ENCODE data around the gene NTSR1.

Gene NTSR1

DNA sequence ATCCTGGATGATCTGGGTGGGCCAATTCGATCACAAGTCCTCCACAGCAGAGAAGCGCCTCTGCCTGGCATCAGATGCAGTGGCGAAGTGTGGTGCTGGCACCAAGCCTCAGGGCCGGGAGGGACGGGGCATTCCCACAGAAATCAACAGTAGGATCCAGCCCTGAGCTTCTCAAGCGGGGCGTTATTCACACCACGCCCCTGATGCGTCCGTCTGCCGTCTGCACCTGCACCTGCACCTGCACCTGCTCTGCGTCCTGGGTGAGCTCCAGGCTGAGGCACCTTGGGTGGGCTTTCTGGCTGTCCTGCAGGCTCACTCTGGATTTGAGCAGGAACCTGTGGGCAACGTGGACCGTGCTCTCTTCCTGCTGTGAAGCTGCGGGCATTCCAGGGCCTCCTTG lies 13.8 kb upstream of the NTSR1 start:
- Histone ChIP-seq H3K36me3 (ENCODE audit: control insufficient read depth, low read length) (no peaks in the 10 kb centered on the region), H3K4me3 (ENCODE audit: low read length) (no peak overlapping the region), H3K27me3 (ENCODE audit: control insufficient read depth, low read length) (no peaks in the 10 kb centered on the region)

DNA sequence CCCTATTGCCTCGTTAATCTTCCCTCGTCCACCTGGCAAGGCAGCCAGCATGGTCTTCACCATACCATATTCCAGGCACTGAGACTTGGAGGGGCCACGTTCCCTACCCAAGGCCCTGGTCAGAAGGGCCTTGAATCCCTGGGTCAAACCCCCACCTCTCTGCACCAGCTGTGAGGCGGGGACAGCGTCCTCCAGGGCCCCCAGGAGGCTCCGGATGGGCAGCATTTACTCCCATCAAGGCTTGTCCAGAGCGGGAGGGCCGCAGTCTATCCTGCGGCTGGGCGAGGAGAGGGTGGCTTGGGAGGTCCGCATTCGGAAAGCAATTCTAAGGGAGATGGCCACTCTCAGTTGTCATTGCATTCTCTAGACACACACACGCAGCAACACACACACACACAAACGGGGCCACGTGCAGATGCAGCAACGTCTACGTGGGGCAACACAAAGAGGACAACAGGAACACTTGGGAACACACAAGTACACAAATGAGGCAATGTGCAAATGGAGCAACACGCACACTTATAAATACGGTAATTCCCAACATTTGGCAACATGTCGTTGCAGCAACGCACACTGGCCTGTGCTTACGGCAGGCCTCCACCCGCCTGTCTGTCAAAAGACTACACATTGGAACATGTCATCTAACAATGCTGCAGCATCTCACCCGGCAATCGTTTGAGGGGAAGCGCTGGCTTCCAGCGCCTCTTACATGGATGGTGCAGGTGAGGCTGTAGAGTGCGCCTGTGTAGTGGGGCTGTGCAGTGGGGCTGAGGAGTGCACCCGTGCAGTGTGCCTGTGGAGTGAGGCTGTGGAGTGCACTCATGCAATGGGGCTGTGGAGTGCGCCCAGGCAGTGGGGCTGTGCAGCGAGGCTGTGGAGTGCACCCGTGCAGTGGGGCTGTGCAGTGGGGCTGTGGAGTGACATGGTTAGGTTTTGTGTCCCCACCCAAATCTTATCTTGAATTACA lies 12.9 kb upstream of the NTSR1 start:
- no peaks in the 10 kb centered on the region for H3K9me2 ChIP-seq (replicated peaks; ENCODE audit: control insufficient read depth, low read length)
- no peak overlapping the region for H3K27ac ChIP-seq (ENCODE audit: low read depth, low read length)
- no peaks in the 10 kb centered on the region for H4K20me1 ChIP-seq (ENCODE audit: control insufficient read depth, insufficient read depth, low read depth, low read length)
- H3K4me2 ChIP-seq (ENCODE audit: low read length) = no peak overlapping the region
- TF ChIP-seq, protein P1, sequence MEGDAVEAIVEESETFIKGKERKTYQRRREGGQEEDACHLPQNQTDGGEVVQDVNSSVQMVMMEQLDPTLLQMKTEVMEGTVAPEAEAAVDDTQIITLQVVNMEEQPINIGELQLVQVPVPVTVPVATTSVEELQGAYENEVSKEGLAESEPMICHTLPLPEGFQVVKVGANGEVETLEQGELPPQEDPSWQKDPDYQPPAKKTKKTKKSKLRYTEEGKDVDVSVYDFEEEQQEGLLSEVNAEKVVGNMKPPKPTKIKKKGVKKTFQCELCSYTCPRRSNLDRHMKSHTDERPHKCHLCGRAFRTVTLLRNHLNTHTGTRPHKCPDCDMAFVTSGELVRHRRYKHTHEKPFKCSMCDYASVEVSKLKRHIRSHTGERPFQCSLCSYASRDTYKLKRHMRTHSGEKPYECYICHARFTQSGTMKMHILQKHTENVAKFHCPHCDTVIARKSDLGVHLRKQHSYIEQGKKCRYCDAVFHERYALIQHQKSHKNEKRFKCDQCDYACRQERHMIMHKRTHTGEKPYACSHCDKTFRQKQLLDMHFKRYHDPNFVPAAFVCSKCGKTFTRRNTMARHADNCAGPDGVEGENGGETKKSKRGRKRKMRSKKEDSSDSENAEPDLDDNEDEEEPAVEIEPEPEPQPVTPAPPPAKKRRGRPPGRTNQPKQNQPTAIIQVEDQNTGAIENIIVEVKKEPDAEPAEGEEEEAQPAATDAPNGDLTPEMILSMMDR (IDR thresholded peaks at IDR 0.05; ENCODE audit: low read depth, low read length, poor library complexity, severe bottlenecking) = no peak
- TF ChIP-seq EZH2phosphoT487 (IDR thresholded peaks at IDR 0.05; ENCODE audit: borderline replicate concordance, low read length) = no peak
- no peaks in the 10 kb centered on the region for H3K27me3 ChIP-seq (ENCODE audit: control insufficient read depth, low read length)
- no peak overlapping the region for H3K4me3 ChIP-seq (ENCODE audit: low read length)
- no peaks in the 10 kb centered on the region for H3F3A ChIP-seq (ENCODE audit: control insufficient read depth, insufficient read depth)
- H3K36me3 ChIP-seq (ENCODE audit: control insufficient read depth, low read length) = no peaks in the 10 kb centered on the region
- H3K79me2 ChIP-seq (ENCODE audit: control insufficient read depth, low read length) = no peaks in the 10 kb centered on the region
- no peaks in the 10 kb centered on the region for H3K4me1 ChIP-seq (ENCODE audit: control insufficient read depth, low read length)
- no peaks in the 10 kb centered on the region for H3K9me3 ChIP-seq (ENCODE audit: control insufficient read depth, insufficient read depth, low read length)

More for the DNA sequence above, 13.8 kb upstream of the NTSR1 start:
- TF ChIP-seq, protein P1 (IDR thresholded peaks at IDR 0.05; ENCODE audit: low read depth, low read length, poor library complexity, severe bottlenecking) = no peak
- no peak for TF ChIP-seq EZH2phosphoT487 (IDR thresholded peaks at IDR 0.05; ENCODE audit: borderline replicate concordance, low read length)
- Histone ChIP-seq H3K4me2 (ENCODE audit: low read length) (no peak overlapping the region), H3K9me2 (replicated peaks; ENCODE audit: control insufficient read depth, low read length) (no peaks in the 10 kb centered on the region), H3K79me2 (ENCODE audit: control insufficient read depth, low read length) (no peaks in the 10 kb centered on the region), H3K9me3 (ENCODE audit: control insufficient read depth, insufficient read depth, low read length) (no peaks in the 10 kb centered on the region), H3K4me1 (ENCODE audit: control insufficient read depth, low read length) (no peaks in the 10 kb centered on the region), H4K20me1 (ENCODE audit: control insufficient read depth, insufficient read depth, low read depth, low read length) (no peaks in the 10 kb centered on the region), H3F3A (ENCODE audit: control insufficient read depth, insufficient read depth) (no peaks in the 10 kb centered on the region), H3K27ac (ENCODE audit: low read depth, low read length) (no peak overlapping the region)

DNA sequence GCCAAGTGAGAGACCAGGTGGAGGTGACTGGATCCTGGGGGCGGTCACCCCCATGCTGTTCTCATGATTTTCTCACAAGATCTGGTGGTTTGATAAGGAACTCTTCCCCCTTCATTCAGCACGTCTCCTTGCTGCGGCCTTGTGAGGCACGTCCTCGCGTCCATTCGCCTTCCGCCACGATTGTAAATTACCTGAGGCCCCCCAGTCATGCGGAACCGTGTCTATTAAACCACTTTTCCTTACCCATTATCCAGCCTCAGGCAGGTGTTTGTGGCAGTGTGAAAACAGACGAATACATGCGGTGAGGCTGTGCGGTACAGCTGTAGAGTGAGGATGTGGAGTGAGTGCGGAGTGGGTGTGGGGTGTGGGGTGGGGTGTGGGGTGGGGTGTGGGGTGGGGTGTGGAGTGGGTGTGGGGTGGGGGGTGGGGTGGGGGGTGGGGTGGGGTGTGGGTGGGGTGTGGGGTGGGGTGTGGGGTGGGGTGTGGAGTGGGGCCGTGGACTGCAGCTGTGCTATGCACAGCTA lies 12.1 kb upstream of the NTSR1 start:
- Histone ChIP-seq H3K4me1 (ENCODE audit: control insufficient read depth, low read length) (no peaks in the 10 kb centered on the region), H3F3A (ENCODE audit: control insufficient read depth, insufficient read depth) (no peaks in the 10 kb centered on the region), H3K36me3 (ENCODE audit: control insufficient read depth, low read length) (no peaks in the 10 kb centered on the region), H3K9me3 (ENCODE audit: control insufficient read depth, insufficient read depth, low read length) (no peaks in the 10 kb centered on the region), H3K79me2 (ENCODE audit: control insufficient read depth, low read length) (no peaks in the 10 kb centered on the region), H3K9me2 (replicated peaks; ENCODE audit: control insufficient read depth, low read length) (no peaks in the 10 kb centered on the region), H3K4me3 (ENCODE audit: low read length) (no peak overlapping the region), H4K20me1 (ENCODE audit: control insufficient read depth, insufficient read depth, low read depth, low read length) (no peaks in the 10 kb centered on the region), H3K4me2 (ENCODE audit: low read length) (no peak overlapping the region), H3K27ac (ENCODE audit: low read depth, low read length) (no peak overlapping the region), H3K27me3 (ENCODE audit: control insufficient read depth, low read length) (no peaks in the 10 kb centered on the region)
- TF ChIP-seq EZH2phosphoT487 (IDR thresholded peaks at IDR 0.05; ENCODE audit: borderline replicate concordance, low read length) = no peak
- TF ChIP-seq, protein P1 (IDR thresholded peaks at IDR 0.05; ENCODE audit: low read depth, low read length, poor library complexity, severe bottlenecking) = no peak

All from DOHH2 (cell line).